NCI-H1694 (cell line): ENCODE measurements around the gene DMRT3.

ENCODE experiments used
- DNase-seq: peaks from one replicate; lab custom pipeline; 2025; lab: John Stamatoyannopoulos, UW

DMRT3 gene

GRCh38 chr9:976258-976942 lies at the start of gene DMRT3:
DMRT3 (plus strand) TSS chr9:976655; CDS start chr9:977002, 347 bp downstream.
- no peak for DNase-seq

GRCh38 chr9:926976-927375 lies 49.5 kb upstream of the DMRT3 start:
- no peak for DNase-seq

GRCh38 chr9:928363-929042 lies 48.0 kb upstream of the DMRT3 start:
- no peak for DNase-seq

- DNase-seq, result no peak
Measured at GRCh38 chr9:929719-930118, 46.7 kb upstream of the DMRT3 start.

- no peak for DNase-seq
Measured at GRCh38 chr9:933356-933755, 43.1 kb upstream of the DMRT3 start.

GRCh38 chr9:935348-935965 lies 41.0 kb upstream of the DMRT3 start:
- peak; percentile 35 for DNase-seq

GRCh38 chr9:942805-943580 lies 33.5 kb upstream of the DMRT3 start:
- no peak for DNase-seq

GRCh38 chr9:947985-948384 lies 28.5 kb upstream of the DMRT3 start:
- DNase-seq, result no peak

GRCh38 chr9:948497-948896 lies 28.0 kb upstream of the DMRT3 start:
- no peak for DNase-seq

- DNase-seq, result no peak
Measured at GRCh38 chr9:950139-950538, 26.3 kb upstream of the DMRT3 start.

- DNase-seq, result no peak
Measured at GRCh38 chr9:952546-952945, 23.9 kb upstream of the DMRT3 start.

GRCh38 chr9:959105-959504 lies 17.4 kb upstream of the DMRT3 start:
- DNase-seq, result no peak

- DNase-seq, result no peak
Measured at GRCh38 chr9:959914-960313, 16.5 kb upstream of the DMRT3 start.

GRCh38 chr9:962023-962422 lies 14.4 kb upstream of the DMRT3 start:
- no peak for DNase-seq

- no peak for DNase-seq
Measured at GRCh38 chr9:965497-965896, 11.0 kb upstream of the DMRT3 start.

- DNase-seq, result no peak
Measured at GRCh38 chr9:966870-967269, 9.6 kb upstream of the DMRT3 start.

- DNase-seq, result no peak
Measured at GRCh38 chr9:967436-967835, 9.0 kb upstream of the DMRT3 start.

- DNase-seq, result no peak
Measured at GRCh38 chr9:967903-968641, 8.4 kb upstream of the DMRT3 start.

GRCh38 chr9:969310-970150 lies 6.9 kb upstream of the DMRT3 start:
- DNase-seq, result no peak

GRCh38 chr9:970151-970996 lies 6.1 kb upstream of the DMRT3 start:
- DNase-seq, result no peak
